Progenitor cell of endocrine pancreas (in vitro differentiated cells): ENCODE data around the gene DUS1L. TPM values are rescaled to one million over a fixed set of nuclear protein-coding genes. Genes with fewer than 3 reads are reported as not detected.

Experiments
- DNase-seq: peaks from one replicate; pipeline ENCODE4 v3.0.0; 2021; ENCODE audit warnings: low spot score; ENCODE audit not compliant: unreplicated experiment
- H3K27ac Mint-ChIP-seq: 2 replicates; pipeline ENCODE4 v1.8.0; 2021; ENCODE audit warnings: mild to moderate bottlenecking, moderate library complexity, mixed read lengths
- H3K27me3 Mint-ChIP-seq: 2 replicates; pipeline ENCODE4 v1.8.0; 2021; ENCODE audit warnings: mixed read lengths
- H3K36me3 Mint-ChIP-seq: 2 replicates; pipeline ENCODE4 v1.8.0; 2022; ENCODE audit warnings: mixed read lengths; ENCODE audit not compliant: insufficient read depth
- H3K4me1 Mint-ChIP-seq: 2 replicates; pipeline ENCODE4 v1.8.0; 2021; ENCODE audit warnings: low read depth, mixed read lengths
- H3K4me3 Mint-ChIP-seq: 2 replicates; pipeline ENCODE4 v1.8.0; 2021; ENCODE audit warnings: low read depth, mild to moderate bottlenecking, moderate library complexity, mixed read lengths
- H3K9me3 Mint-ChIP-seq: 2 replicates; pipeline ENCODE4 v1.8.0; 2021; ENCODE audit warnings: low read depth, mixed read lengths
- CTCF ChIP-seq: fragments of 200-600 bp; sonication (generic); IDR thresholded peaks from one replicate; pipeline ENCODE4 v1.5.0; 2021; ENCODE audit warnings: antibody characterized with exemption, mild to moderate bottlenecking; ENCODE audit not compliant: unreplicated experiment
- long read RNA-seq: library from polyadenylated mRNA; unstranded; transcript quantifications from one replicate; pipeline ENCODE4 v2.0.0, GENCODE V29; 2020
- total RNA-seq: library from RNA; stranded (reverse); gene quantifications from 2 replicates; pipeline ENCODE4 v1.2.1, GENCODE V29; 2021

Gene DUS1L
- total RNA-seq = 85.2 and 93.8 TPM in 2 replicates
- long read RNA-seq, partial matches to known transcripts = 2 of 13 reads
- long read RNA-seq, other reads (novel, unspliced or antisense) = 11 of 13 reads

GRCh38 chr17:82065638-82066303 lies at the start of gene DUS1L:
TSS of gene DUS1L (minus strand) at chr17:82065804. CDS start at chr17:82065059, 745 bp downstream.
- H3K27ac Mint-ChIP-seq = peak within 1 kb of the TSS; percentile 92
- H3K4me3 Mint-ChIP-seq = peak within 1 kb of the TSS; percentile 76
- peaks cover 1% of the 10 kb centered on the region for H3K4me1 Mint-ChIP-seq
- no peaks in the 10 kb centered on the region for H3K36me3 Mint-ChIP-seq
- peaks cover 4% of the 10 kb centered on the region for H3K27me3 Mint-ChIP-seq
- no peak for TF ChIP-seq CTCF
- DNase-seq = peak; percentile 40
- no peaks in the 10 kb centered on the region for H3K9me3 Mint-ChIP-seq

GRCh38 chr17:82114872-82115271 lies 49.3 kb upstream of the DUS1L start:
- DNase-seq = no peak
- Mint-ChIP-seq H3K27me3 (no peaks in the 10 kb centered on the region), H3K4me1 (peaks cover 32% of the 10 kb centered on the region), H3K9me3 (no peaks in the 10 kb centered on the region), H3K27ac (no peak overlapping the region), H3K4me3 (no peak overlapping the region), H3K36me3 (peaks cover 4% of the 10 kb centered on the region)
- no peak for TF ChIP-seq CTCF

- Mint-ChIP-seq H3K4me1 (peaks cover 27% of the 10 kb centered on the region), H3K27me3 (no peaks in the 10 kb centered on the region), H3K27ac (no peak overlapping the region), H3K9me3 (no peaks in the 10 kb centered on the region), H3K36me3 (peaks cover 4% of the 10 kb centered on the region), H3K4me3 (no peak overlapping the region)
- no peak for DNase-seq
- no peak for TF ChIP-seq CTCF
Observed at GRCh38 chr17:82114447-82114846, 48.8 kb upstream of the DUS1L start.

GRCh38 chr17:82113941-82114340 lies 48.3 kb upstream of the DUS1L start:
- H3K9me3 Mint-ChIP-seq = no peaks in the 10 kb centered on the region
- H3K4me3 Mint-ChIP-seq = no peak overlapping the region
- no peak for TF ChIP-seq CTCF
- no peak for DNase-seq
- peaks cover 23% of the 10 kb centered on the region for H3K4me1 Mint-ChIP-seq
- no peaks in the 10 kb centered on the region for H3K27me3 Mint-ChIP-seq
- H3K27ac Mint-ChIP-seq = no peak overlapping the region
- H3K36me3 Mint-ChIP-seq = peaks cover 4% of the 10 kb centered on the region

GRCh38 chr17:82113422-82113821 lies 47.8 kb upstream of the DUS1L start:
- no peak for TF ChIP-seq CTCF
- no peak overlapping the region for H3K4me3 Mint-ChIP-seq
- DNase-seq = no peak
- peaks cover 6% of the 10 kb centered on the region for H3K36me3 Mint-ChIP-seq
- H3K9me3 Mint-ChIP-seq = no peaks in the 10 kb centered on the region
- H3K27ac Mint-ChIP-seq = no peak overlapping the region
- H3K27me3 Mint-ChIP-seq = no peaks in the 10 kb centered on the region
- peaks cover 23% of the 10 kb centered on the region for H3K4me1 Mint-ChIP-seq
